ENCODE data around the gene MACROD2. TPM values are rescaled to one million over a fixed set of nuclear protein-coding genes. Genes with fewer than 3 reads are reported as not detected.

Gene MACROD2
- total RNA-seq, 2 experiments from 2014 or later, result not detected

DNA sequence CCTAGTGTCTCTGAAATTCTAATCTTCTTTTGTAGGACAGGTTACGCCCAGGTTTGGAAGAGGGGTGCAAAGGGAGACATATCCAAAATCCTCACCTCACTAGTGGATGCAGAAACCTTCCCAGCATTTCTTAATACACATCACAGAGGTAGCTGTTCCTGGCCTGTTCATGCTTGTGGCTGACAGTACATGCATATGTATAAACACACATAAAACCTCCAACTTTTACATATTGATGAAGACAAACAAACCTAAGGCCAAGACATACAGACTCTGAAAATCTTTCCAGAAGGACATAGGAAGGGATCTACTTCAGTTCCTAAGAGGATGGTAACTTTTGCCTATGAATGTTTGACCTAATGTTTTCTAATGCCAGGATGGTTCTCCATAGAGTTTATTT is 1214.2 kb downstream of the MACROD2 start:
- ChIA-PET POLR2A (no interaction called here), CTCF (no interaction called here)
- H3K27ac Mint-ChIP-seq, result no peak overlapping the region
- no peaks in the 10 kb centered on the region for H3K36me3 Mint-ChIP-seq (ENCODE audit: low read depth)
- no peaks in the 10 kb centered on the region for H3K27me3 Mint-ChIP-seq
- H3K4me1 Mint-ChIP-seq, result no peaks in the 10 kb centered on the region
- H3K9me3 Mint-ChIP-seq, result peaks cover 17% of the 10 kb centered on the region
- H3K4me3 Mint-ChIP-seq, result no peak overlapping the region
- no peak for DNase-seq

DNA sequence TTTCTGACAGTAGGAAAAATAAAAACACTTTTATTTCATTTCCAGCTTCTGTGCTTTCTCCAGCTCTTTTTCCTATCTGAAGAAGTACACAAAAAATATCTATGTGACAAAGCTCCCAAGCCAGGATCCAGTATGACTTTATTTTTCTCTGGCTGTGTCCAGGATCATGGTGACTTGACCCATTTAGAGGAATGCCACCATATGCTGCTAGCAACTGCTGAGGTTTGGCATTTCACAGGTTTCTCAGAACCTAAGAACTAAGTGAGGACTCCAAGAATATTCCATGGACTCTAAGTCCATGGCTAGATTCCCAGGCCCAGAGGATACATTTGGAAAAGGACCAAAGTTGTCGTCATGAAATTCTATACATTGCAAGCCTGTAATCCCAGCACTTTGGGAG is 1218.7 kb downstream of the MACROD2 start:
- no peak overlapping the region for H3K4me3 Mint-ChIP-seq
- H3K4me1 Mint-ChIP-seq, result no peaks in the 10 kb centered on the region
- ChIA-PET POLR2A (no interaction called here), CTCF (no interaction called here)
- no peak overlapping the region for H3K27ac Mint-ChIP-seq
- DNase-seq, result no peak
- no peaks in the 10 kb centered on the region for H3K27me3 Mint-ChIP-seq
- no peaks in the 10 kb centered on the region for H3K36me3 Mint-ChIP-seq (ENCODE audit: low read depth)
- peaks cover 21% of the 10 kb centered on the region for H3K9me3 Mint-ChIP-seq

DNA sequence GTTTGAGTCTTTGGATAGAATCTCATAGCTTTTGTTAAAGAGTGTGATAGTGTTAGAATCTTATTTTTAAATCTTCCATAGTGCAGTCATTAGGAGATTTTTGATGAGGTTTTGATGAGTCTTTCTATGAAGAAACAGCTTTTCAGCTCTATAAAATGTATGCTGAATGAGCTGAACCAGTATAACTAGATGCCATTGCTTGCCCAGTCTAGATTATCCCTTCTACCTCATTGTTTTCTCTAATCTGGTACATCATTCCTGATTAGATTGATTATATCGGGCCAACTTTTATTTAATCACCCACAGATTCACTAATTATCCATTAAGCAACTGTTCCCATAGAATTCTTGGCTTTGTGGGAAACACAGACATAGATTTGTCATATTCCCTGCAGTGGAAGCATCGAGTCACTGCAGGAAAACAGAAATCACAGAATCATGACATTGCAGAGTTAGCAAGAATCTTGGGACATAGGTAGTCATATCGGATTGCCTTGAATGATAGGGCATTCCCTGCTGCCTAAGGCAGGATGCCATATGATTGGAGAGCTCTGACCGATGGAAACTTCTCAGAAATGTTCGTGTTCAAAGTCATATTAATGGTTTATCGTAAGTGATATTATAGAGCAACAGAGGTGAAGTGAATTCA is 1224.8 kb downstream of the MACROD2 start:
- POLR2A ChIA-PET, result no interaction called here
- H3K4me1 Mint-ChIP-seq, result no peaks in the 10 kb centered on the region
- H3K9me3 Mint-ChIP-seq, result peaks cover 20% of the 10 kb centered on the region
- no peaks in the 10 kb centered on the region for H3K36me3 Mint-ChIP-seq (ENCODE audit: low read depth)
- no peaks in the 10 kb centered on the region for H3K27me3 Mint-ChIP-seq
- DNase-seq, result no peak
- H3K27ac Mint-ChIP-seq, result no peak overlapping the region
- CTCF ChIA-PET, result interaction anchor here (0.6 to 0.7 kb wide), 2 partner anchors 297 to 1797 kb away, joined by 4 read pairs; no protein-coding TSS in a partner anchor
- no peak overlapping the region for H3K4me3 Mint-ChIP-seq

DNA sequence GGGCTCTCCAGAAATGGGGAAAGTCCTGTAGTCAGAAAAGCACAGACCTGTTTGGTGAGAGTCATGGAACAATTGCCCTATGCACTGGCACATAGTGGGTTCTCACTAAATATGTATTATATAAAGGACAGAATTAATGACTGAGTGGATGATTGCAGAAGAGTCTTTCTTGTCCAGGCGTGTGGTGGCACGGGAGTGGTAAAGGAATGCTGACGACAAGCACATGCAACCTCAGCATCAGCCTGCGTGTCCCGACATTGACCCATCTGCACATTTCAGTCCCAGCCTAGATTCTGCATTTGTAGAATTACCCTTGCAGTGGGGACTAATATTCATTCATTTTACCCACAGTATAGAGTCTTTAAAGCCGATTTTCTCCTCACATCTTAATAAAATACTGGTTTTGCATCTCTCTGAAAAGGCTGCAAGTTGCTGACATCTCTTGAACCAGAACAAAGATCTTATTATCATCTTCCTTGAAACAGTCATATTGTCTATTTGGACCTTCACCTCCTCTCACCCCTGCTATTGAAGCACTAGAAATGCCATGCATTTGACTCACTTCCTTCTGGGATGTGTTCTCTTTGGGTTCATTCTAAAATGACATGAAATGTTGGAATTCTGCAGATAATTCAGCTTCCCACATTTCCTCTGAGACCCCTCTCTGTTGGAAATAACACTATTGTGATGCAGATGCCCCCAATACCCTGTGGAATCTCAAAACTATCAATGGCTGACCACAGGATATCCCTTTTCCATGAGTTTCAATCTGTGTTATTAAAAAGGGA is 1225.7 kb downstream of the MACROD2 start:
- Mint-ChIP-seq H3K27me3 (no peaks in the 10 kb centered on the region), H3K27ac (no peak overlapping the region), H3K4me1 (no peaks in the 10 kb centered on the region), H3K4me3 (no peak overlapping the region), H3K9me3 (peaks cover 18% of the 10 kb centered on the region), H3K36me3 (ENCODE audit: low read depth) (no peaks in the 10 kb centered on the region)
- ChIA-PET CTCF (no interaction called here), POLR2A (no interaction called here)
- no peak for DNase-seq

DNA sequence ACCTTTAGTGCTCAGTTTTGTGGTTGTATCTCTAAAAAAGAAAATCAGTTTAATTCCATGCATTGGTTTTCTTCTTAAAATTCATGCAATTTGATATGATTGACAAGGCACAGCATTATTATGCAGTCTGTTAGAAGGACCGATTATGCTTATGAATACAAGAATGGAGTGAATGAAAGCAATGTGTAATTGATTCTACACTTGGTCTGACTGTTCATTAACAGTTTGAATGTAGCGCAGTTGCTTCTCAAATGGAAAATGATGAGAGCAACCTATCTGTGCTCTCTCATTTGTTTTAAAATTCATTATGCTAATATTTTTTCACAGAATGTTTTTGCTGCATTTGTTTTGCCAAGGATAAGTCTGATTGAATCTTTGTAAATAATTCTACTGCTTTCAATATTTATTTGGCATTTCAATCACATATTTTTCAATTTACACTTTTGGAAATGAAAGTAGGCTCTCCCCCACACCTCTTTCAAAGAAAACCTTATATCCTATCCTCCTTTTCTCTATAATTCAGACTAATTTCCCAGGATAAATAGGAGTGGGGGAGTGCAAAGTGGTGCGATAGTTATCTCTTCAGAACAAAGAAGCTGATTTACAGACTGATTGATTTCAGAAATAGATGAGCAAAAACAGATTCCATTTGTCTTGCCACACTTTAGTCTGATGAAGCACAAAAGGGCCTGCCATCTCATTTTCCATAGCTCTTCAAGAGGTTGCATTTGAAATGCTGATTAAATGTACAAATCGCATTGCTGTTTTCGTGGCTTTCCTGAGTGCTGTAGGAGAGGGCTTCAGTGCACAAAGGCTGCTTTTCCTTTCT is 1227.4 kb downstream of the MACROD2 start:
- POLR2A ChIA-PET, result no interaction called here
- no peaks in the 10 kb centered on the region for H3K36me3 Mint-ChIP-seq (ENCODE audit: low read depth)
- no peaks in the 10 kb centered on the region for H3K27me3 Mint-ChIP-seq
- H3K9me3 Mint-ChIP-seq, result peaks cover 18% of the 10 kb centered on the region
- no peak for DNase-seq
- no peak overlapping the region for H3K27ac Mint-ChIP-seq
- H3K4me3 Mint-ChIP-seq, result no peak overlapping the region
- CTCF ChIA-PET, result no interaction called here
- no peaks in the 10 kb centered on the region for H3K4me1 Mint-ChIP-seq

DNA sequence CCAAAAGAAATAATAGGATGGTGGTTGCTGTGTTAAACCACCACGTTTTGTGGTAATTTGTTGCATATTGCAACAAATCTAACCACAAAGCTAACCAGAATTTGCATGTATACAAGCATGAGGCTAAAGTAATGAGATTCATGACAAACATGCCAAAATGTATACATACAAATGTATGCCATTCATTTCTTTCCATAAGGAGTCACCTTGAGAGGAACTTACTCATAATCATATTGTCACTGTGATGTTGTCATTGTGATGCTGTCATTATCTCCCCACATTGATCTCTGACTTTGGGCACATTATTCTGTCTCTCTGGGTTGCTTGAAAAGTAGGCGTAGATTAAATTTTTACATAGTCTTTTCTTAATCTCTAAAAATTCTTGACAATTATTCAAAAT is 1228.9 kb downstream of the MACROD2 start:
- H3K36me3 Mint-ChIP-seq (ENCODE audit: low read depth), result no peaks in the 10 kb centered on the region
- ChIA-PET POLR2A (no interaction called here), CTCF (no interaction called here)
- H3K4me3 Mint-ChIP-seq, result no peak overlapping the region
- H3K27me3 Mint-ChIP-seq, result no peaks in the 10 kb centered on the region
- H3K9me3 Mint-ChIP-seq, result peaks cover 10% of the 10 kb centered on the region
- no peaks in the 10 kb centered on the region for H3K4me1 Mint-ChIP-seq
- no peak overlapping the region for H3K27ac Mint-ChIP-seq
- no peak for DNase-seq

DNA sequence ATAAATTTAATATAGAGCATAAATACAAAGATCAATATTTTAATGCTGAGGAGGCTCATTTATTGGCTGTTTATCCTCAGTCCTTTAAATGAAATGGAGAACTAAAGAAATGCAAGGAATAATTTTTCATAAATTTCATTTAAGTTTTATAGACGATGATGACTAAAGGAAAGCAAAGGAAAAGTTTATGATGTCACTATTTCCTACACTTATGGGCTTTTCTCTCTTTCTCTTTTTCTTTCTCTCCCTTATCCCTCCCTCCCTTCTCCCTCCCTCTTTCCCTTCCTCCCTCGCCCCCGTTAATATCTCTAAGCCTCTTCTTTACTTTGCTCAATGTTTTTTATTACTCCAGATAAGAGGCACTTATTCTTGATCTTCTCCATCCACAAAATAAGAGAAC is 1231.8 kb downstream of the MACROD2 start:
- Mint-ChIP-seq H3K9me3 (peaks cover 4% of the 10 kb centered on the region), H3K36me3 (ENCODE audit: low read depth) (no peaks in the 10 kb centered on the region), H3K4me3 (no peak overlapping the region), H3K27ac (no peak overlapping the region), H3K4me1 (no peaks in the 10 kb centered on the region), H3K27me3 (no peaks in the 10 kb centered on the region)
- ChIA-PET CTCF (no interaction called here), POLR2A (no interaction called here)
- no peak for DNase-seq

DNA sequence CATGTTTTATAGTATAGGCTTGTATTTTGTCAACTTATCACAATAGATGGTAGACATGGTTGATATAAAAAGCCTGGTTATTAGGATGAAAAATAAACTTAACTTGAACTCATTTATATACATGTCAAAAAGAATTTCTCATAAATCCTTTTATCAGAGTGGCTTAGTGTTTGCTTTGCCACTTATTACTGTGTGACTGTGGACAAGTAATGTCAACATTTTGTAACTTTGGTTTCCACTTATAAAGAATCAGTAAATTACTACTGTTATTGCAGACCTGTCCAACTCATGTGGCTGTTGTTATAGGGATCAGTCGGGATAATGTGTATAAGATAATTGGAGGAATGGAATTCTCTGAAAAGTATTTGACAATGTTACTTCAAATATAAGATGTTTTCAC is 1236.9 kb downstream of the MACROD2 start:
- CTCF ChIA-PET, result no interaction called here
- Mint-ChIP-seq H3K9me3 (peaks cover 2% of the 10 kb centered on the region), H3K4me1 (no peaks in the 10 kb centered on the region), H3K27me3 (no peaks in the 10 kb centered on the region), H3K27ac (no peak overlapping the region), H3K4me3 (no peak overlapping the region), H3K36me3 (ENCODE audit: low read depth) (no peaks in the 10 kb centered on the region)
- POLR2A ChIA-PET, result no interaction called here
- DNase-seq, result no peak

DNA sequence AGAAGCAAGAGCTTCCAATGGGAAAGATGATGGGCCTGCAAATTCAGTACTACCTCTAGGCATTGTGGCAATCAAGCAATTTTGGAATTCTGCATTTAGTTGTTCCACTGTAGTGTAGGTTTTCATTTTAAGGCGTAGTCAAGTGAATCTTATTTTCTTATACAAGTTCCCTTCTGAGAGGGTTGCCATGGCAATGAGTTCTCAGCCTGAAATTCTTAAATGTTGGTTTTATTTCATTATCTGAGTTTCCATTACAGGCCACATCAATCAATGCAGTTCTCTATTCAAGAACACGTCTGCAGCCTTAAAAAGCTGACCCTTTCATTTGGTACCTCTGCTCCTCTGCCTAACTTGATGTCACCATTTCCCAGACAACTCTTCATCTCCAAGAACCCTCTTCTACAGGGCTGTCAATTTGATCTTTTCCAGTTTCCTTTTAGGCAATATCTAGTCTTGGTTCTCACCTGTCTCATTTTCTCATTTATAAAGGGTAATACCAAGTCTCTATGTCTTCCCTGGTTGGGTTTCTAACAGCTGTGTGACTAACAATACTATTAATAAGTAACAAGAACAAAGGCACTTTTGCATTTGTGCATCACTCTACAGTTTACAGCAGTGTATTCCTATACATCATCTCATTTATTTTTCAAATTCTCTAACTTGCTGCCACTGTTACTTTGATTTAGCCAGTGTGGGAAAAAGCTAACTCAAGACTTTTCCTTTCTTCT is 1240.3 kb downstream of the MACROD2 start:
- no peaks in the 10 kb centered on the region for H3K36me3 Mint-ChIP-seq (ENCODE audit: low read depth)
- no peak overlapping the region for H3K27ac Mint-ChIP-seq
- ChIA-PET CTCF (no interaction called here), POLR2A (no interaction called here)
- H3K9me3 Mint-ChIP-seq, result peaks cover 7% of the 10 kb centered on the region
- no peaks in the 10 kb centered on the region for H3K27me3 Mint-ChIP-seq
- no peak overlapping the region for H3K4me3 Mint-ChIP-seq
- H3K4me1 Mint-ChIP-seq, result no peaks in the 10 kb centered on the region
- DNase-seq, result no peak

DNA sequence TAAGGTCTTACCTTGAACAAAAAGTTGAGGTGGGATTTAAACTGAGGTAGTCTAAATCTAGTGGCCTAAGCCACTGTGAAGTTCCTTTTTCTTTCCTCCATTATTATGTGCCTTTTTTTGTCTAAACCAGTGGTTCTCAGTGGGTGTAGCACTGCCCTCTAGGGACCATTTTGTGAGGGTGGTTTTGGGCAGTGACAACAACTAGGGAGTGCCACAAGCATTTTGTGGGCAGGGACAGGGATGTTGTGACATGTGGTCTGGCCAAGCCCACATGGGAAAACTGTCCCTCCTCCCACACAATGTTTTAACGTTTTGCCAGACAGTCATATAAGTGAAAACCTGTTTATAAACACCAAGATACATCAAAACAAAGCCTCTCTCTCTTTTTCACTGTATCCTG is 1241.5 kb downstream of the MACROD2 start:
- DNase-seq, result no peak
- H3K27ac Mint-ChIP-seq, result no peak overlapping the region
- H3K4me3 Mint-ChIP-seq, result no peak overlapping the region
- H3K4me1 Mint-ChIP-seq, result no peaks in the 10 kb centered on the region
- CTCF ChIA-PET, result no interaction called here
- peaks cover 7% of the 10 kb centered on the region for H3K9me3 Mint-ChIP-seq
- no peaks in the 10 kb centered on the region for H3K27me3 Mint-ChIP-seq
- POLR2A ChIA-PET, result no interaction called here
- no peaks in the 10 kb centered on the region for H3K36me3 Mint-ChIP-seq (ENCODE audit: low read depth)

DNA sequence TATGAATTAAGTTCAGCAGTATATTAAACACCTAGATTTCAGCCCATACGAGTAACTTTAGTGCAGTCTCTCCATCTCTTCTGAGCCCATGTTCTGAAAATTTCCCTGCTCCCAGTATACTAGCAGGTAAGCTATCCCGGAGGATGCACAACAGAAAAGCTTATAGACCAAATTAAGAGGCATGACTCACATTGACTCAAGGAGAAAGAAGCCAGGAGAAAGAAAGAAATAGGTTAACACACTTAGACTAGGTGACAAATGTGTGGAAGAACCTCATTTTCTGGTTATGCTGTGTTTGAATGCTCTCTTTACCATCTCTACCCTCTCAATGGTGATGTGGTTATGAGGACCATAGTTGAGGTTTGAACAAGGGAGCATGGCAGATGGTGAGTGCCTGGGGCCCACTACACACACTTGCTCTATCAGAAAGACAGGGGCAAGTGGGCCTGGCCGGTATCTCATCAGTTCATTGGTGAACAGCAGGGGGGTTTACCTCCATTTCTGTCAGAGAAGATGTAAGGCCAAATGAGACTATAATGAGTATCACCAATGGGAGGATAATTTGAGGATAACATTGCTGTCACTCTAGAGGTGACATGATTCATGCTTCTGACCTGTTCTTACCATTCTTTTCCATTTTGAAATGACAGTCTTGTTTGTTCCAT is 1244.4 kb downstream of the MACROD2 start:
- Mint-ChIP-seq H3K4me3 (no peak overlapping the region), H3K4me1 (no peaks in the 10 kb centered on the region), H3K27me3 (no peaks in the 10 kb centered on the region), H3K9me3 (peaks cover 9% of the 10 kb centered on the region), H3K27ac (no peak overlapping the region), H3K36me3 (ENCODE audit: low read depth) (no peaks in the 10 kb centered on the region)
- no peak for DNase-seq
- ChIA-PET CTCF (no interaction called here), POLR2A (no interaction called here)

DNA sequence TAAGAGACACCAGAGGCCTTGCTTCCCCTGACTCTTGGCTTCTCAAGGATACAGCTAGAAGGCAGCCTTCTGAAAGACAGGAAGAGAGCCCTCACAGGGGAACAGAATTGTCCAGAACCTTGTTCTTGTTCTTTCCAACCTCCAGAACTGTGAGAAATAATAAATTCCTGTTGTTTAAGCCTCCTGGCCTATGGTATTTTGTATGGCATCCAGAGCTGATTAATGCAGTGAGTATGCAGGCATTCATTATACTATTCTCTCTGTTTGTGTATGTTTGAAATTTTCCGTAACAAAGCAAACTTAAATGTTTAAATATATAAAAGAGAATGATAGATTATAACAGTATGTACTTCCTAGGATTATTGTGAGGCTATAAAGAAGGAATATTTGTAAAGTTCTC is 1245.5 kb downstream of the MACROD2 start:
- no peak overlapping the region for H3K27ac Mint-ChIP-seq
- CTCF ChIA-PET, result no interaction called here

DNA sequence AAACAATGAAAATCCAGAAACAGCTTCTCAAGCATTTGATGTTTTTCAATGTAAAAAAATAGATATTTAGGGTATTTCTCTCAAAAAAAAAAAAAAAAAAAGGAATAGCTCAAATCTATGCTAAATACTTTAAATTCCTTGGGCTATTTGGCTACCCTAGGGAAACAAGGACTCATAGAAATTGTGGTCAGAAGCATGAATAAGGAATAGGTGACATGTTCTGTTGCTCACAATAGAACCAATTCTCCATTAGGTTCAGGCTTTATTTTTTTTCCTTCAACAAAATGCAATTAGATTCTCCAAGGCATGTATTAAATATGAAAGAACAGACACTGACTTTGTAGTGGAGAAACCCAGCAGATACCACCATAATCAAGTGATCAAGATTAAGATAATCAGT is 1246.4 kb downstream of the MACROD2 start:
- H3K27me3 Mint-ChIP-seq, result no peaks in the 10 kb centered on the region
- H3K27ac Mint-ChIP-seq, result no peak overlapping the region
- H3K4me3 Mint-ChIP-seq, result no peak overlapping the region
- DNase-seq, result no peak
- H3K4me1 Mint-ChIP-seq, result no peaks in the 10 kb centered on the region
- CTCF ChIA-PET, result no interaction called here
- H3K36me3 Mint-ChIP-seq (ENCODE audit: low read depth), result no peaks in the 10 kb centered on the region
- H3K9me3 Mint-ChIP-seq, result peaks cover 9% of the 10 kb centered on the region
- POLR2A ChIA-PET, result no interaction called here

More for the DNA sequence above, 1245.5 kb downstream of the MACROD2 start:
- POLR2A ChIA-PET, result no interaction called here
- Mint-ChIP-seq H3K27me3 (no peaks in the 10 kb centered on the region), H3K4me1 (no peaks in the 10 kb centered on the region), H3K9me3 (peaks cover 9% of the 10 kb centered on the region), H3K36me3 (ENCODE audit: low read depth) (no peaks in the 10 kb centered on the region), H3K4me3 (no peak overlapping the region)
- DNase-seq, result no peak

All from activated CD4-positive, alpha-beta memory T cell treated with anti-CD3 and anti-CD28 coated beads, Interleukin-2, amount 10 ng/mL, durations not matched to agents 7 days and 5 days (primary cell).